Immature natural killer cell (primary cell): ENCODE results near the gene LPXN. TPM values are rescaled to one million over a fixed set of nuclear protein-coding genes. Genes with fewer than 3 reads are reported as not detected.

Experiments
- DNase-seq, 3 donors: peaks; one replicate each; pipeline ENCODE4 v3.0.0; 2022; ENCODE audit warnings: mixed read lengths in 1 of 3
- H3K27ac Mint-ChIP-seq, 6 donors: one replicate each; pipeline ENCODE4 v1.8.0; 2020; ENCODE audit warnings: mixed read lengths in 6 of 6, mild to moderate bottlenecking in 5 of 6, inconsistent platforms in 4 of 6, moderate library complexity in 3 of 6
- H3K27me3 Mint-ChIP-seq, 3 donors: one replicate each; pipeline ENCODE4 v1.8.0; 2020 to 2021; ENCODE audit warnings: low read depth in 3 of 3, mild to moderate bottlenecking in 3 of 3, mixed read lengths in 3 of 3, moderate library complexity in 3 of 3, inconsistent platforms in 1 of 3
- H3K36me3 Mint-ChIP-seq, 3 donors: one replicate each; pipeline ENCODE4 v1.8.0; 2020; ENCODE audit warnings: mixed read lengths in 3 of 3, inconsistent platforms in 2 of 3, mild to moderate bottlenecking in 2 of 3
- H3K4me1 Mint-ChIP-seq, 2 donors: one replicate each; pipeline ENCODE4 v1.8.0; 2020; ENCODE audit warnings: inconsistent platforms in 2 of 2, mild to moderate bottlenecking in 2 of 2, mixed read lengths in 2 of 2, moderate library complexity in 1 of 2
- H3K4me3 Mint-ChIP-seq, 5 donors: one replicate each; pipeline ENCODE4 v1.8.0; 2020; ENCODE audit warnings: mild to moderate bottlenecking in 5 of 5, mixed read lengths in 5 of 5, inconsistent platforms in 3 of 5, moderate library complexity in 3 of 5
- H3K9me3 Mint-ChIP-seq, 6 donors: one replicate each; pipeline ENCODE4 v1.8.0; 2020; ENCODE audit warnings: mild to moderate bottlenecking in 6 of 6, mixed read lengths in 6 of 6, inconsistent platforms in 4 of 6, moderate library complexity in 3 of 6
- polyA plus RNA-seq, 3 donors: library from polyadenylated mRNA; unstranded; fragments of 300-500 nt; fragmentation: Illumina TruSeq; gene quantifications; one replicate each; pipeline ENCODE4 v1.2.3, GENCODE V29; 2021

Gene LPXN
- polyA plus RNA-seq, 3 donors from 2014 or later = 153 to 217 (median 197) TPM

- Mint-ChIP-seq H3K4me1 (peaks cover 62 to 88% of the 10 kb centered on the region in 2 donors), H3K27me3 (no peaks in the 10 kb centered on the region), H3K36me3 (peaks cover 0 to 5% (median 0%) of the 10 kb centered on the region in 3 donors), H3K27ac (peak overlapping the region in 3 of 6 donors; percentile 1 to 57 (median 26)), H3K9me3 (no peaks in the 10 kb centered on the region), H3K4me3 (no peak overlapping the region)
- no peak for DNase-seq
These were observed 21.0 kb upstream of the LPXN start for GRCh38 chr11:58596621-58597020.

GRCh38 chr11:58594826-58595225, 19.2 kb upstream of the LPXN start:
- Mint-ChIP-seq H3K27ac (no peak overlapping the region), H3K4me1 (peaks cover 49 to 88% of the 10 kb centered on the region in 2 donors), H3K36me3 (peaks cover 0 to 5% (median 0%) of the 10 kb centered on the region in 3 donors), H3K4me3 (no peak overlapping the region), H3K27me3 (no peaks in the 10 kb centered on the region), H3K9me3 (no peaks in the 10 kb centered on the region)
- no peak for DNase-seq

- Mint-ChIP-seq H3K27me3 (no peaks in the 10 kb centered on the region), H3K9me3 (no peaks in the 10 kb centered on the region), H3K27ac (no peak overlapping the region), H3K36me3 (peaks cover 0 to 5% (median 0%) of the 10 kb centered on the region in 3 donors), H3K4me1 (peaks cover 37 to 91% of the 10 kb centered on the region in 2 donors), H3K4me3 (no peak overlapping the region)
- DNase-seq = no peak
These were observed 17.3 kb upstream of the LPXN start for GRCh38 chr11:58592760-58593472.

- Mint-ChIP-seq H3K27ac (peak overlapping the region in 1 of 6 donors; percentile 13), H3K4me1 (peaks cover 34 to 92% of the 10 kb centered on the region in 2 donors), H3K27me3 (no peaks in the 10 kb centered on the region), H3K9me3 (no peaks in the 10 kb centered on the region), H3K4me3 (no peak overlapping the region), H3K36me3 (peaks cover 0 to 5% (median 0%) of the 10 kb centered on the region in 3 donors)
- DNase-seq = no peak
These were observed 16.0 kb upstream of the LPXN start for GRCh38 chr11:58591659-58592058.

- H3K4me1 Mint-ChIP-seq = peaks cover 23 to 87% of the 10 kb centered on the region in 2 donors
- H3K27ac Mint-ChIP-seq = peak overlapping the region in 3 of 6 donors; percentile 3 to 68 (median 12)
- peaks cover 0 to 10% (median 4%) of the 10 kb centered on the region in 3 donors for H3K36me3 Mint-ChIP-seq
- no peak for DNase-seq
- no peaks in the 10 kb centered on the region for H3K9me3 Mint-ChIP-seq
- no peak overlapping the region for H3K4me3 Mint-ChIP-seq
- no peaks in the 10 kb centered on the region for H3K27me3 Mint-ChIP-seq
These were observed 11.3 kb upstream of the LPXN start for GRCh38 chr11:58586998-58587397.

- H3K4me3 Mint-ChIP-seq = peak overlapping the region in 1 of 5 donors; percentile 14
- H3K27ac Mint-ChIP-seq = peak overlapping the region in 3 of 6 donors; percentile 19 to 62 (median 56)
- DNase-seq = no peak
- peaks cover 43 to 75% of the 10 kb centered on the region in 2 donors for H3K4me1 Mint-ChIP-seq
- H3K27me3 Mint-ChIP-seq = peaks cover 20 to 24% (median 23%) of the 10 kb centered on the region in 3 donors
- H3K36me3 Mint-ChIP-seq = peaks cover 0 to 10% (median 4%) of the 10 kb centered on the region in 3 donors
- no peaks in the 10 kb centered on the region for H3K9me3 Mint-ChIP-seq
These were observed 6.8 kb upstream of the LPXN start for GRCh38 chr11:58582437-58582836.

GRCh38 chr11:58580311-58580710, 4.7 kb upstream of the LPXN start:
- peak overlapping the region; percentile 97 to 99 (median 99) for H3K4me3 Mint-ChIP-seq
- H3K4me1 Mint-ChIP-seq = peaks cover 59 to 75% of the 10 kb centered on the region in 2 donors
- no peaks in the 10 kb centered on the region for H3K36me3 Mint-ChIP-seq
- H3K27me3 Mint-ChIP-seq = peaks cover 22 to 34% (median 33%) of the 10 kb centered on the region in 3 donors
- H3K9me3 Mint-ChIP-seq = no peaks in the 10 kb centered on the region
- DNase-seq = no peak
- H3K27ac Mint-ChIP-seq = peak overlapping the region; percentile 90 to 100 (median 98)

GRCh38 chr11:58579192-58580129, 3.8 kb upstream of the LPXN start:
- peak; percentile 88 to 90 (median 89) for DNase-seq
- H3K4me1 Mint-ChIP-seq = peaks cover 67 to 83% of the 10 kb centered on the region in 2 donors

GRCh38 chr11:58578635-58579191, 3.1 kb upstream of the LPXN start, which contains the start of gene ZFP91:
Gene ZFP91, plus strand, starts transcription at chr11:58579063. Its CDS starts 219 bp downstream, at chr11:58579282.
- Mint-ChIP-seq H3K27me3 (peaks cover 22 to 37% (median 36%) of the 10 kb centered on the region in 3 donors), H3K27ac (peak within 1 kb of the TSS; percentile 98 to 100 (median 100)), H3K4me1 (peaks cover 73 to 85% of the 10 kb centered on the region in 2 donors), H3K9me3 (no peaks in the 10 kb centered on the region), H3K4me3 (peak within 1 kb of the TSS; percentile 97 to 99 (median 99)), H3K36me3 (no peaks in the 10 kb centered on the region)
- DNase-seq = peak; percentile 93 to 95 (median 94)

More at GRCh38 chr11:58579192-58580129, 3.8 kb upstream of the LPXN start:
- Mint-ChIP-seq H3K9me3 (no peaks in the 10 kb centered on the region), H3K27ac (peak overlapping the region; percentile 98 to 100 (median 100)), H3K27me3 (peaks cover 22 to 37% (median 36%) of the 10 kb centered on the region in 3 donors), H3K4me3 (peak overlapping the region; percentile 97 to 99 (median 99)), H3K36me3 (no peaks in the 10 kb centered on the region)

- Mint-ChIP-seq H3K27me3 (peaks cover 22 to 37% (median 36%) of the 10 kb centered on the region in 3 donors), H3K36me3 (no peaks in the 10 kb centered on the region), H3K27ac (peak overlapping the region; percentile 96 to 100 (median 99)), H3K4me1 (peaks cover 76 to 85% of the 10 kb centered on the region in 2 donors), H3K4me3 (peak overlapping the region; percentile 93 to 99 (median 98)), H3K9me3 (no peaks in the 10 kb centered on the region)
- DNase-seq = peak; percentile 96
These were observed 2.5 kb upstream of the LPXN start for GRCh38 chr11:58578136-58578634.

GRCh38 chr11:58577555-58578135, 2.0 kb upstream of the LPXN start:
- peaks cover 22 to 37% (median 36%) of the 10 kb centered on the region in 3 donors for H3K27me3 Mint-ChIP-seq
- no peaks in the 10 kb centered on the region for H3K9me3 Mint-ChIP-seq
- H3K4me1 Mint-ChIP-seq = peaks cover 74 to 84% of the 10 kb centered on the region in 2 donors
- peak overlapping the region; percentile 93 to 99 (median 98) for H3K4me3 Mint-ChIP-seq
- peak; percentile 81 to 83 (median 82) for DNase-seq
- peak overlapping the region; percentile 96 to 100 (median 99) for H3K27ac Mint-ChIP-seq
- no peaks in the 10 kb centered on the region for H3K36me3 Mint-ChIP-seq

- no peak for DNase-seq
- peaks cover 72 to 83% of the 10 kb centered on the region in 2 donors for H3K4me1 Mint-ChIP-seq
- H3K27ac Mint-ChIP-seq = peak overlapping the region; percentile 96 to 100 (median 99)
- H3K36me3 Mint-ChIP-seq = peaks cover 0 to under 1% (median 0%) of the 10 kb centered on the region in 3 donors
- H3K9me3 Mint-ChIP-seq = no peaks in the 10 kb centered on the region
- H3K4me3 Mint-ChIP-seq = peak overlapping the region; percentile 93 to 99 (median 98)
- peaks cover 22 to 37% (median 36%) of the 10 kb centered on the region in 3 donors for H3K27me3 Mint-ChIP-seq
These were observed 1.3 kb upstream of the LPXN start for GRCh38 chr11:58576887-58577471.
